Epithelial cell of proximal tubule (primary cell): ENCODE measurements around the gene PDZD2. TPM values are rescaled to one million over a fixed set of nuclear protein-coding genes. Genes with fewer than 3 reads are reported as not detected.

Experiments used
- DNase-seq: peaks from one replicate; pipeline ENCODE4 v3.0.0-alpha.2; 2011; ENCODE audit warnings: low read depth
- H3K4me3 ChIP-seq: 2 replicates; pipeline ENCODE4 v1.5.1; 2011; ENCODE audit warnings: low read depth, mild to moderate bottlenecking, low read length
- CTCF ChIP-seq: conservative IDR thresholded peaks from 2 replicates; pipeline ENCODE4 v1.5.1; 2012; ENCODE audit warnings: low read depth, mild to moderate bottlenecking, low read length
- total RNA-seq: library from RNA; depleted of rRNA; stranded (reverse); fragments of >200 nt; gene quantifications from 2 replicates; pipeline ENCODE4 v1.2.3, GENCODE V29; 2015

The PDZD2 gene
- total RNA-seq, 1 donor from 2014 or later, result 8.4 TPM

GRCh38 chr5:31637851-31638250 lies 1.1 kb upstream of the PDZD2 start:
- H3K4me3 ChIP-seq, result no peak overlapping the region
- no peak for TF ChIP-seq CTCF
- DNase-seq, result no peak

GRCh38 chr5:31638345-31638744 lies 586 bp upstream of the PDZD2 start:
- DNase-seq, result no peak
- TF ChIP-seq CTCF, result no peak
- peak overlapping the region; percentile 63 for H3K4me3 ChIP-seq

- TF ChIP-seq CTCF, result no peak
- no peak for DNase-seq
- H3K4me3 ChIP-seq, result peak overlapping the region; percentile 31
Observed at GRCh38 chr5:31639481-31640411, 815 bp downstream of the PDZD2 start.

GRCh38 chr5:31640573-31640972 lies 1.6 kb downstream of the PDZD2 start:
- H3K4me3 ChIP-seq, result no peak overlapping the region
- TF ChIP-seq CTCF, result no peak
- DNase-seq, result no peak

- no peak for DNase-seq
- no peak overlapping the region for H3K4me3 ChIP-seq
- TF ChIP-seq CTCF, result no peak
Observed at GRCh38 chr5:31641059-31641458, 2.1 kb downstream of the PDZD2 start.

GRCh38 chr5:31641575-31641974 lies 2.6 kb downstream of the PDZD2 start:
- no peak for TF ChIP-seq CTCF
- no peak overlapping the region for H3K4me3 ChIP-seq
- no peak for DNase-seq

- no peak overlapping the region for H3K4me3 ChIP-seq
- DNase-seq, result no peak
- no peak for TF ChIP-seq CTCF
Observed at GRCh38 chr5:31645420-31646081, 6.6 kb downstream of the PDZD2 start.
